Measurements from ENCODE around the gene ARHGEF40.
A peak's percentile ranks its signal among the peaks of the same experiment; 100 is the strongest.

Gene ARHGEF40

DNA sequence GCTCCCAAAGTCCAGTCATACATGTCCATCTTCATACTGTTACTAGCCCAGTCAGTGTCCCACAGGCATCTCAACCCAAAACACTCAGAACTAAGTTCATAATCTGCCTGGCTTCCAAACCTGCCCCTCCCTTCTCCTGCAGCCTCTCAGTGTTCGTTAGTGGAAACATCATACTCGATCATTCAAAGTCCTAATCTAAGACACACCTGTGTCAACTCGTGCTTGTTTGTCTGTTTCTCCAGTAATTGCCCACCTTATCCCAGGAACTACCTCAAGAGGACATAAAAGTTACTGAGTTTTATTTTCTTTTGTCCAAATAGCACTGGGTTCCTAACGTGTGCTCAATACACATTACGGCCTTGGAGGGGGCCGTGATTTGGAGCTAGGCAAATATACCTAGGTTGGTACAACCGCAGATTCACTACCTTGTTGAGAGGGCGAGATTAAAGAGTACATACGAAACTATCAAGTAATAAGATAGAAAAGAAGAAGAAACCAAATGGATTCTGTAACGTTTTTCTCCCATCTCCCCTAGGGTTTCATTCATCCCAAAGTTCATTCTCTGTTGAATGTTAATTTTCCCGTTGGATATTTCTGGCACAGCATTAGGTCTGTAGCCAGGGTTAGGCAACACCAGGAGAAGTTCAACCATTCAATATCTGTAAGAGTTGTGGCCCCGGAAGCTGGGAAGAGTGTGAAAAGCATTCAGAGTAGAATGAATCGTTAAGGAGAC lies 9.3 kb upstream of the ARHGEF40 start:
- no peak for DNase-seq

DNA sequence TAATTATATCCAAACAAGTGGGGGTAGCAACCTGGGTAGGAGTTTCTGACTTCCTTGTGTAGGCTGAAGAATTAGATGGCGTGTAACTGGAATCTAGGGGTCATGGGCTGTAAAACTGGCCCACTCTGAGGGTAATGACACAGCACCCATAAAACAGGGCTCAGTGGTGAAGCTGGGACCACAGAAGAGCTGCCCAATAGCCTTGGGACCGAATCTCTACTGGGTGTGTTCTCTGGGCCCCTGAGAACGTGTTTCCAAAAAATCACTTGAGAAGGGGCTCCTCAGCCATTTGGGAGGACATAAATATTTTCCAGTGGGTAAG lies 8.8 kb upstream of the ARHGEF40 start:
- DNase-seq: no peak

DNA sequence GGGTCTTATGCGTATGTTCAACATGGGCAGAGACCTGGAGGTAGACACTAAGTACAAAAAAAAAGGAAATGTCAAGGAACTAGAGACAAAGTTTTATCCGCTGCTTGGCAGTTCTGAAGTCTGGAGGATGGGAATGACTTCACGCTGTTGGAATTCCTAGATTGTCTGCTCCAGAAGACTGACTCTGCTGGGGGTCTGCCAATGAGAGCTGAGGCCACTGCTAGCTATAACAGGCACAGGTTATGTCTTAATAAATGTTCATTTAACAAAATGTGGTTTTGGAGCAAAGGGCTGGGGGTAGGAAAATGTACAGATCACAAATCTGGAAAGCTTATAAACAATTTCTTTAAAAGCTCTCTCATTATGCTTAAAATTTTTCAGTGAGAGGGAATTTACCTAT lies 6.6 kb upstream of the ARHGEF40 start:
- no peak for DNase-seq

- DNase-seq: no peak
These were observed 3.1 kb upstream of the ARHGEF40 start for GRCh38 chr14:21066882-21067502.

GRCh38 chr14:21068521-21069387 lies 1.4 kb upstream of the ARHGEF40 start:
- peak; percentile 69 for DNase-seq

GRCh38 chr14:21069388-21070082 lies 569 bp upstream of the ARHGEF40 start:
- no peak for DNase-seq

GRCh38 chr14:21070610-21071224 lies 613 bp downstream of the ARHGEF40 start:
- no peak for DNase-seq

DNA sequence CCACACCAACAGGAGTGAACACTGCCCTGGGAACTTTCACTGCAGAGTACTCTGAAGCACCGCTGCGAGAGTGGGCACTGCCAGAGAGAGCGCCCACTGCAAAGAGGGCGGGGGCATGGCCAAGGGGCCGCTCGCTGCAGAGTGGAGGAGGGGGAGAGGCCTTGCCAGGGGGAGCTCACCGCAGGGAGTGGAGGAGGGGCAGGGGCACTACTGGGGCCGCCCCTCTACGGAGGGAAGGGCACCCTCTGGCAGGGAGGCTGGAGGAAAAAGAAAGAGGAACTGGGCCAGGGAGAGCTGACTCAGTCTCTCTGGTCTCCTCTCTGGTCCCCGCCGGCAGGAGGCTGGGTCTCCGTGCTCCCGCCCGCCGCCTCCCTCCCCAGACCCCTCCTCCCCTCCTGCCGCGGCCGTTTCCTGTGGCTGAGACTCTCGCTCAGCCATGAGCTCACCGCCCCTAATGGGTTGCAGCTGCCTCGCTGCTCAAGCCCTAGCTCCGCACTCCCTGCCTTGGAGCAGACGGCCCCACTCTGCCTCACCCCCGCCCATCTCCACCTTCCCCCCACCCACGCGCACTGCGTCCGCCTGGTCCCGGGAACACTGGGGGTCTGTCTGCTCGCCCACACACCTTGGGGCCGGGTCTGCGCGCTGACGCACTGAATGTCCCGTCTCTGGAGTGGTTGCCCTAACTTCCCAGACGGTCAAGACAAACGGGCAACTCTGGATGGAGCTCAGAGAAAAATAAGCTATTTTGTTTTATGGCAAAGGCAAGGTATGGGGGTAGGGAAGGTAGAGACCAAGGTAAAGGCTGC lies 1.3 kb downstream of the ARHGEF40 start:
- peak; percentile 73 for DNase-seq

DNA sequence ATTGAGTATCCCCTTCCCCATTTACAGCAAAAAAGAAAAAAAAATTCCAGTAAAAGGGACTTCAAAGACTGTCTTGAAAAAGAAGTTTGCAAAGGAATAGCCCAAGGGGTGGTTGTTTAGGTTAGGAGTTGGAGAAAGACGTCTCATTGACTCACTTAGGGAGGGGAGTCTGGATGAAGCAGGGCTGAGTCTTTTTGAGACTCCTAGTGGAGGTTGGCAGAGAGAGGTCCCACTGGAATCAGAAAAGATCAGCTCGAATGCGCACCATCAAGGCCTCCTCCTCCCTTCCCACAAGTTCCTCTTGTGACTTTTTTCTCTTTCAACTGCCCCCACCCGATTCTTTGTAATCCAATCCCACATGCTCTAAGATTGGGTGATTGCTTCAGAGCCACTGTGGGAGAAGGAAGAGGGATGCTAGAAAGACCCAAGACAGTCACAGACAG lies 1.9 kb downstream of the ARHGEF40 start:
- no peak for DNase-seq

GRCh38 chr14:21072781-21073339 lies 2.8 kb downstream of the ARHGEF40 start:
- no peak for DNase-seq

- DNase-seq: no peak
These were observed 3.8 kb downstream of the ARHGEF40 start for GRCh38 chr14:21073921-21074320.

GRCh38 chr14:21074398-21075272 lies 4.5 kb downstream of the ARHGEF40 start:
- DNase-seq: no peak

DNA sequence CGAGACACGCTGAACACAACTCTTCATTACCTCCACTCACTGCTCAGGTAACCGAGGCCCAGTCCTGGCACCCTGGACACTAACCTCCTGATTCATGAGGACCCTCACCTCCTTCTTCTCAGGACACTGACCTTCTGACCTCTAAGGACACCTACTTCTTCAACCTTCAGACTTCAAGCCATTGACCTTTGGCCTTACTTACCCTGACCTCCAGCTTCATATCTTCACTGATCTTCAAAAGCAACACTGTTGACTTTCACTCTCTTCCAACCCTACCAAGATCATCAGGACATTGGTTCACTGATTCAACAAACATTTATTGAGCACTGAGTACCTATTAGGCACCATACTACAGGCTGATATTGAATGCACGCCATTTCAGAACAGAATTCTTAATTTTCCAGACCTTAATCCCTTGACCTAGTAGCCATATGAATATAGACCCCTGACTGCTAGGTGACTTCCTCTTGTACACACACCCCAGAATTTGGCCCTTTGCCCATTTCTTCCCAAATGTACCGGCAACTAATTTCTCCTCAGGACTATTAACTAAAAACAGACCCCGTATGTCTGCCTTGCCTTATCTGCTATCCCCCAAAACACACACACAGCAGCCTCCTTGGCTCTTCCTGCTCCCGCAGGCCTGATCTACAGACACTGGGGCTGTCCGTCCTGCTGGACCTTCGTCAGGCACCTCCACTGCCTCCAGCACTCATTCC lies 5.8 kb downstream of the ARHGEF40 start:
- no peak for DNase-seq

GRCh38 chr14:21077672-21078071 lies 7.6 kb downstream of the ARHGEF40 start:
- DNase-seq: no peak

DNA sequence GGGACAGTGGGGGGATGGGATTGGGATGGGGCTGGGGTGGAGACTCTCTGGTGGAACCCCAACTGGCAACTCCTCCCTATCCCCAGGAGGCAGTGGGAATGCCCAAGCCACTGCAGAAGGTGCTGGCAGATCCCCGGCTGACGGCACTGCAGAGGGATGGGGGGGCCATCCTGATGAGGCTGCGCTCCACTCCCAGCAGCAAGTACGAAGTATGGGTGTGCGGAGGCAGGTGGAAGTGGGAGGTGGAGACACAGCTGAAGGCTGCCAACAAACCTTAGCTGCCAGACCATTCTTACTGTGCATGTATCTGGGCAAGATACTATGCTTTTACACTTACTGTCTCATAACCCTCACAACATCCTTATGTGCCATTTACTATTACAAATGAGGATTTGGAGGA lies 8.2 kb downstream of the ARHGEF40 start:
- no peak for DNase-seq

- no peak for DNase-seq
These were observed 8.6 kb downstream of the ARHGEF40 start for GRCh38 chr14:21078726-21079125.

DNA sequence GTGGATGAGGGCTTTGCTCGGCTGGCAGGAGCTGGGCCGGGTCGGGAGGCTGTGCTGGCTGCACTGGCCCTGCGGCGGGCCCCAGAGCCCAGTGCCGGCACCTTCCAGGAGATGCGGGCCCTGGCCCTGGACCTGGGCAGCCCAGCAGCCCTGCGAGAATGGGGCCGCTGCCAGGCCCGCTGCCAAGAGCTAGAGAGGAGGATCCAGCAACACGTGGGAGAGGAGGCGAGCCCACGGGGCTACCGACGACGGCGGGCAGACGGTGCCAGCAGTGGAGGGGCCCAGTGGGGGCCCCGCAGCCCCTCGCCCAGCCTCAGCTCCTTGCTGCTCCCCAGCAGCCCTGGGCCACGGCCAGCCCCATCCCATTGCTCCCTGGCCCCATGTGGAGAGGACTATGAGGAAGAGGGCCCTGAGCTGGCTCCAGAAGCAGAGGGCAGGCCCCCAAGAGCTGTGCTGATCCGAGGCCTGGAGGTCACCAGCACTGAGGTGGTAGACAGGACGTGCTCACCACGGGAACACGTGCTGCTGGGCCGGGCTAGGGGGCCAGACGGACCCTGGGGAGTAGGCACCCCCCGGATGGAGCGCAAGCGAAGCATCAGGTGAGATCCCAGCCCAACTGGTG lies 11.5 kb downstream of the ARHGEF40 start:
- no peak for DNase-seq

- no peak for DNase-seq
These were observed 13.6 kb downstream of the ARHGEF40 start for GRCh38 chr14:21083565-21084325.

- no peak for DNase-seq
These were observed 14.3 kb downstream of the ARHGEF40 start for GRCh38 chr14:21084396-21084795.

Measured in activated CD8-positive, alpha-beta memory T cell treated with anti-CD3 and anti-CD28 coated beads, Interleukin-2, amount 50 U/mL, for 48 hours (primary cell).